NCI-H1930 (cell line): ENCODE data around the gene KCNIP3.
"Not testable (repeated sequence)": the region's sequence is repeated elsewhere in the genome, so short reads cannot be mapped to it uniquely, and the experiment has no call there.

Experiments used
- DNase-seq, 2 experiments: peaks; one replicate each; lab custom pipeline; 2025; lab: John Stamatoyannopoulos, UW

KCNIP3 gene

GRCh38 chr2:95346738-95347671 lies 49.9 kb downstream of the KCNIP3 start:
- no peak for DNase-seq

GRCh38 chr2:95347681-95348608 lies 50.8 kb downstream of the KCNIP3 start:
- DNase-seq = no peak

GRCh38 chr2:95348609-95349567 lies 51.7 kb downstream of the KCNIP3 start:
- no peak for DNase-seq

- no peak for DNase-seq
Measured at GRCh38 chr2:95349568-95350322, 52.6 kb downstream of the KCNIP3 start.

- DNase-seq = no peak
Measured at GRCh38 chr2:95350368-95350767, 53.2 kb downstream of the KCNIP3 start.

GRCh38 chr2:95350774-95351597 lies 53.8 kb downstream of the KCNIP3 start:
- DNase-seq = no peak

- no peak for DNase-seq
Measured at GRCh38 chr2:95351598-95351915, 54.4 kb downstream of the KCNIP3 start.

GRCh38 chr2:95352310-95353054 lies 55.3 kb downstream of the KCNIP3 start:
- DNase-seq = no peak

GRCh38 chr2:95353055-95353575 lies 56.0 kb downstream of the KCNIP3 start:
- DNase-seq = no peak

- no peak for DNase-seq
Measured at GRCh38 chr2:95353613-95354468, 56.7 kb downstream of the KCNIP3 start.

- DNase-seq = no peak
Measured at GRCh38 chr2:95354469-95354901, 57.3 kb downstream of the KCNIP3 start.

GRCh38 chr2:95354925-95355324 lies 57.8 kb downstream of the KCNIP3 start:
- DNase-seq = no peak

GRCh38 chr2:95355486-95355885 lies 58.3 kb downstream of the KCNIP3 start:
- DNase-seq = not testable (repeated sequence)

- DNase-seq = no peak
Measured at GRCh38 chr2:95356821-95357700, 59.9 kb downstream of the KCNIP3 start.

- no peak for DNase-seq
Measured at GRCh38 chr2:95357717-95358280, 60.7 kb downstream of the KCNIP3 start.

GRCh38 chr2:95359031-95359430 lies 61.9 kb downstream of the KCNIP3 start:
- no peak for DNase-seq

GRCh38 chr2:95359501-95359930 lies 62.4 kb downstream of the KCNIP3 start:
- DNase-seq = no peak
